NCI-H446 (cell line): ENCODE results near the gene OR4F29.
"Not testable (repeated sequence)": the region's sequence is repeated elsewhere in the genome, so short reads cannot be mapped to it uniquely, and the experiment has no call there.

Source experiments
- DNase-seq, 2 experiments: peaks; one replicate each; lab custom pipeline; 2025; lab: John Stamatoyannopoulos, UW

Gene OR4F29

GRCh38 chr1:451578-451977 lies at the start of gene OR4F29:
TSS of gene OR4F29 (minus strand) at chr1:451678. CDS start at chr1:451678, 0 bp downstream.
- DNase-seq: not testable (repeated sequence)
